ENCODE results near the gene CLTRN. TPM values are rescaled to one million over a fixed set of nuclear protein-coding genes. Genes with fewer than 3 reads are reported as not detected.

The CLTRN gene
- total and polyA plus RNA-seq, 2 donors (not counting 1 experiment from before 2014, with no cell fraction given) = 0.42 to 0.46 TPM

- H4K20me1 ChIP-seq (ENCODE audit: control insufficient read depth, insufficient read depth, low read length, poor library complexity, severe bottlenecking) = no peaks in the 10 kb centered on the region
- H3K4me1 Mint-ChIP-seq = no peaks in the 10 kb centered on the region
- peaks cover 0 to 3% (median 0%) of the 10 kb centered on the region in 4 experiments for H3K27me3 ChIP-seq (replicated peaks in 1 of 4; ENCODE audit: control extremely low read depth in 1 of 4, control insufficient read depth in 3 of 4, insufficient read depth in 4 of 4, low read length in 3 of 4)
- ChIA-PET CTCF (no interaction called here), POLR2A (no interaction called here)
- H3K27ac ChIP-seq (ENCODE audit: low read length in 2 of 2) = no peak overlapping the region
- H3K27me3 Mint-ChIP-seq = peaks cover 3% of the 10 kb centered on the region
- no peak overlapping the region for H3K4me3 ChIP-seq (ENCODE audit: control extremely low read depth in 1 of 5, extremely low read depth in 1 of 5, insufficient read depth in 1 of 5, low read depth in 2 of 5, low read length in 4 of 5)
- H2AFZ ChIP-seq (ENCODE audit: insufficient read depth, low read depth, low read length, poor library complexity, severe bottlenecking) = no peak overlapping the region
- intact Hi-C loops (cut with micrococcal nuclease) = no loop called here
- no peak overlapping the region for H3K4me2 ChIP-seq (replicated peaks; ENCODE audit: low read depth, low read length, poor library complexity, severe bottlenecking)
- H3K9ac ChIP-seq (ENCODE audit: low read length) = no peak overlapping the region
- no peak overlapping the region for H3K4me3 Mint-ChIP-seq
- TF ChIP-seq EZH2 (IDR thresholded peaks at IDR 0.05; ENCODE audit: borderline replicate concordance, insufficient read depth, low read depth, low read length, poor library complexity, severe bottlenecking) = no peak
- TF ChIP-seq, protein P1, sequence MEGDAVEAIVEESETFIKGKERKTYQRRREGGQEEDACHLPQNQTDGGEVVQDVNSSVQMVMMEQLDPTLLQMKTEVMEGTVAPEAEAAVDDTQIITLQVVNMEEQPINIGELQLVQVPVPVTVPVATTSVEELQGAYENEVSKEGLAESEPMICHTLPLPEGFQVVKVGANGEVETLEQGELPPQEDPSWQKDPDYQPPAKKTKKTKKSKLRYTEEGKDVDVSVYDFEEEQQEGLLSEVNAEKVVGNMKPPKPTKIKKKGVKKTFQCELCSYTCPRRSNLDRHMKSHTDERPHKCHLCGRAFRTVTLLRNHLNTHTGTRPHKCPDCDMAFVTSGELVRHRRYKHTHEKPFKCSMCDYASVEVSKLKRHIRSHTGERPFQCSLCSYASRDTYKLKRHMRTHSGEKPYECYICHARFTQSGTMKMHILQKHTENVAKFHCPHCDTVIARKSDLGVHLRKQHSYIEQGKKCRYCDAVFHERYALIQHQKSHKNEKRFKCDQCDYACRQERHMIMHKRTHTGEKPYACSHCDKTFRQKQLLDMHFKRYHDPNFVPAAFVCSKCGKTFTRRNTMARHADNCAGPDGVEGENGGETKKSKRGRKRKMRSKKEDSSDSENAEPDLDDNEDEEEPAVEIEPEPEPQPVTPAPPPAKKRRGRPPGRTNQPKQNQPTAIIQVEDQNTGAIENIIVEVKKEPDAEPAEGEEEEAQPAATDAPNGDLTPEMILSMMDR (IDR thresholded peaks at IDR 0.05) = no peak
- no peaks in the 10 kb centered on the region for H3K36me3 ChIP-seq (replicated peaks in 1 of 2; ENCODE audit: control extremely low read depth in 1 of 2, control insufficient read depth in 1 of 2, extremely low read depth in 1 of 2, insufficient read depth in 2 of 2, low read length in 1 of 2)
- no peak for DNase-seq
- H3K9me3 Mint-ChIP-seq (ENCODE audit: insufficient read depth) = no peaks in the 10 kb centered on the region
- no peak overlapping the region for H3K27ac Mint-ChIP-seq
- no peaks in the 10 kb centered on the region for H3K4me1 ChIP-seq (ENCODE audit: control insufficient read depth in 2 of 2, insufficient read depth in 2 of 2, low read length in 2 of 2)
- H3K79me2 ChIP-seq (ENCODE audit: control insufficient read depth, insufficient read depth, low read length) = no peaks in the 10 kb centered on the region
- no peak for ATAC-seq (ENCODE audit: low read depth)
- no CpG with 5 or more reads among the region's 3 CpGs for WGBS (ENCODE audit: insufficient coverage)
- no peaks in the 10 kb centered on the region for H3K9me3 ChIP-seq (ENCODE audit: control extremely low read depth in 1 of 3, control insufficient read depth in 2 of 3, insufficient read depth in 1 of 3, low read length in 2 of 3)
These were observed 19.3 kb downstream of the CLTRN start for GRCh38 chrX:15645266-15645665.

GRCh38 chrX:15644560-15644872 is 20.1 kb downstream of the CLTRN start:
- Mint-ChIP-seq H3K27ac (no peak overlapping the region), H3K4me1 (no peaks in the 10 kb centered on the region)
- POLR2A ChIA-PET = no interaction called here

More at GRCh38 chrX:15644560-15644872, 20.1 kb downstream of the CLTRN start:
- no peaks in the 10 kb centered on the region for H3K4me1 ChIP-seq (ENCODE audit: control insufficient read depth in 2 of 2, insufficient read depth in 2 of 2, low read length in 2 of 2)
- H3K27me3 ChIP-seq (replicated peaks in 1 of 4; ENCODE audit: control extremely low read depth in 1 of 4, control insufficient read depth in 3 of 4, insufficient read depth in 4 of 4, low read length in 3 of 4) = peaks cover 0 to 3% (median 0%) of the 10 kb centered on the region in 4 experiments
- no peaks in the 10 kb centered on the region for H3K9me3 ChIP-seq (ENCODE audit: control extremely low read depth in 1 of 3, control insufficient read depth in 2 of 3, insufficient read depth in 1 of 3, low read length in 2 of 3)
- no CpG with 5 or more reads among the region's 1 CpG for WGBS (ENCODE audit: insufficient coverage)
- H3K4me3 ChIP-seq (ENCODE audit: control extremely low read depth in 1 of 5, extremely low read depth in 1 of 5, insufficient read depth in 1 of 5, low read depth in 2 of 5, low read length in 4 of 5) = no peak overlapping the region
- H3K36me3 ChIP-seq (replicated peaks in 1 of 2; ENCODE audit: control extremely low read depth in 1 of 2, control insufficient read depth in 1 of 2, extremely low read depth in 1 of 2, insufficient read depth in 2 of 2, low read length in 1 of 2) = no peaks in the 10 kb centered on the region
- H2AFZ ChIP-seq (ENCODE audit: insufficient read depth, low read depth, low read length, poor library complexity, severe bottlenecking) = no peak overlapping the region
- no peak overlapping the region for H3K9ac ChIP-seq (ENCODE audit: low read length)
- Mint-ChIP-seq H3K27me3 (peaks cover 3% of the 10 kb centered on the region), H3K9me3 (ENCODE audit: insufficient read depth) (no peaks in the 10 kb centered on the region), H3K4me3 (no peak overlapping the region)
- H4K20me1 ChIP-seq (ENCODE audit: control insufficient read depth, insufficient read depth, low read length, poor library complexity, severe bottlenecking) = no peaks in the 10 kb centered on the region
- no peak overlapping the region for H3K4me2 ChIP-seq (replicated peaks; ENCODE audit: low read depth, low read length, poor library complexity, severe bottlenecking)
- CTCF ChIA-PET = no interaction called here
- intact Hi-C loops (cut with micrococcal nuclease) = no loop called here
- no peak overlapping the region for H3K27ac ChIP-seq (ENCODE audit: low read length in 2 of 2)
- ATAC-seq (ENCODE audit: low read depth) = no peak
- no peak for DNase-seq
- H3K79me2 ChIP-seq (ENCODE audit: control insufficient read depth, insufficient read depth, low read length) = no peaks in the 10 kb centered on the region
- TF ChIP-seq, protein P1 (IDR thresholded peaks at IDR 0.05) = no peak
- TF ChIP-seq EZH2 (IDR thresholded peaks at IDR 0.05; ENCODE audit: borderline replicate concordance, insufficient read depth, low read depth, low read length, poor library complexity, severe bottlenecking) = no peak
